ENCODE results near the gene TMPRSS15.

Gene TMPRSS15

DNA sequence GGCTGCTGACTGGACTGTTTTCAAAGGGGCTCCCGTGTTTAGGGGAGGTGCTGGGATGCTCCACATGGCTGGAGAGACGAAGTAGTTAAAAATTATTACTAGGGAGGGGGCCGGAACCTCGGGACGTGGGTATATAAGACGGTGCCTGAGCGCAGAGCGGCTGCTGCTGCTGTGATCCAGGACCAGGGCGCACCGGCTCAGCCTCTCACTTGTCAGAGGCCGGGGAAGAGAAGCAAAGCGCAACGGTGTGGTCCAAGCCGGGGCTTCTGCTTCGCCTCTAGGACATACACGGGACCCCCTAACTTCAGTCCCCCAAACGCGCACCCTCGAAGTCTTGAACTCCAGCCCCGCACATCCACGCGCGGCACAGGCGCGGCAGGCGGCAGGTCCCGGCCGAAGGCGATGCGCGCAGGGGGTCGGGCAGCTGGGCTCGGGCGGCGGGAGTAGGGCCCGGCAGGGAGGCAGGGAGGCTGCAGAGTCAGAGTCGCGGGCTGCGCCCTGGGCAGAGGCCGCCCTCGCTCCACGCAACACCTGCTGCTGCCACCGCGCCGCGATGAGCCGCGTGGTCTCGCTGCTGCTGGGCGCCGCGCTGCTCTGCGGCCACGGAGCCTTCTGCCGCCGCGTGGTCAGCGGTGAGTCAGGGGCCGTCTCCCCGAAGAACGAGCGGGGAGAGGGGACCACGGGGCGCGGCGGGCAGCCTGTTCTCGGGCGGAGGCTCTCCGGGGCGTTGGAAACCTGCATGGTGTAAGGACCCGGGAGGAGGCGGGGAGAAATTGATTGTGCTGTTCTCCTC lies 158.7 kb downstream of the TMPRSS15 start, which contains the start of gene CHODL:
TSS of gene CHODL (plus strand) at position 163 of the 793 bp plus-strand sequence. CDS start at position 554, 391 bp downstream.
- DNase-seq (ENCODE audit: low read depth, low spot score) = no peak

DNA sequence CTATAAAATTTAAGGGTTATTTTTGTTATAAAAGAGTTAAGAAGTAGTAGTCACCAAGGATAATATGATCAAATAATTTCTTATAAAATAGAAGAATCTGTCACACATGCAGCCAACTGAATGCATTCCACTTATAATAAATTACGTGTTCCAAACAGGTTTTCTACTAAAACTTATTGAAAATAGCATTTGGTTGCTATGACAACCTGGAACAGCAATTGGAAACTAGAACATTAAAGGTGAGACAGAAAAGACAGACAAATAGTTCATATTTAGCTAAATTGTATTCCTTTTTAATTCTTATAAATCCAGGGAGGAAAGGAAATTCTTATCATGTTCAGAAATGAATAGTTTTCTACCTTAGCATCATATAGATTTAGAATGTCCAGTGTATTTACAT lies 168.0 kb downstream of the TMPRSS15 start:
- DNase-seq (ENCODE audit: low read depth, low spot score) = no peak

DNA sequence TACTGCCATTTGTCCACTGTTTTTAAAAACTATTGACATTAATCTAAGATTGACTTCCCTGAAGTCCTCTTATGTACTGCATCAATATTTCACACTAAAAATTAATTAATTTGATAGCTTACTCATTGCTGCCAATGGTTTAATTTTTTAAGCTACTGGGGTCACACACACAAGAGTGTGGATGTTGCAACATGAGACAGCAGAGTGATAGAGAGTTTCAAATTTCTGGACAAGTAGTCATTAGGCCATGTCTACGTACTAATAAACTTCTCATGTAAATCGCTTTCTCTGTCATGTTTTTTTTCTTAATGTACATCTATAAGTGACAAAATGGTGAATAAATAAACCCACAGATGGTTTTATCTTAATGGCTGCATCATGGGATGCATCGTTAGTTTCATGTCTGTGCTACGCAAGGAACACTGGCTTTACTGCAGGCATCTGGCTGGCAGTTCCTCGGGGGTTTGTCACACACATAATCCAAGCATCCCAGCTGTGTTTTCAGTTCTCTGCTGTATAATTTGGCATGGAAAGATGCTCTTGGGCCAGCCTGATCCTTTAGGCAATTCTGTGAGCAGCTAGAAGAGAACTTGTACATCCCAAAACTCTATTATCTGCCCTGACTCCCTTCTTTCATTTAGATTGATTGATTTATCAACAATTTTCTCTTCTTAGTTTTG lies 175.4 kb downstream of the TMPRSS15 start:
- DNase-seq (ENCODE audit: low read depth, low spot score) = no peak

DNA sequence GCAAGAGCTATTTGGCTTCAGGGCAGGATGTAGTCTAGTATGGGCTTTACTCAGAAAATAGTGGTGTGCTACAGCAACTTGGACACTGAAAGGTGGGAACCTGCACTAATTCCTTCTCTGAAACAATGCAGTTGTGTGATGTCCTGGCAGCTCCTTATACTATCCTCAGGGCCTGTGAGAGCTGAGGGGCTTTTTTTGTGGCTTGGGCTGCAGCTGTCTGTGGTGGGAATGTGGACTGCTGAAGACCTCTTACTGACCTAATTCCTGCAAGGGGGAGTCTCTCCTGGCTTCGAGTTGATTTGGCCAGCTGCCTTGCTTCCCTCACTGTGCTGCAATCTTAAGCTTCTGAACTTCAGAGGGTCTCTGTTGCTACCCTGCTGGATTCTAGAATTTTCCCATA lies 181.2 kb downstream of the TMPRSS15 start:
- no peak for DNase-seq (ENCODE audit: low read depth, low spot score)

DNA sequence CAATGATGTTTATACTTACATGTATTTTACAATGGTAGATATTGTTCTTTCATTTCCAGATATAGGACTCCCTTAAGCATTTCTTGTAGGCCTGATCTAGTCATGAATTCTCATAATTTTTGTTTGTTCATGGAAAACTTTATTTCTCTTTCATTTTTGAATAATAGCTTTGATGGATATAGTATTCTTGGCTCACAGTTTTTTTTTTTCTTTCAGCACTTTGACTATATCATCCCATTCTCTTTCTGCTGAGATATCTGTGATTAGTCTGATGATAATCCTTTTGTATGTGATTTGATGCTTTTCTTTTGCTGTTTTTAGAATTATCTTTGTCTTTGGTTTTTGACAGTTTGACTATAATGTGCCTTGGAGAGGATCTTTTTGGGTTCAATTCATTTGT lies 183.1 kb downstream of the TMPRSS15 start:
- no peak for DNase-seq (ENCODE audit: low read depth, low spot score)
